ENCODE measurements around the gene NR2C2.

GRCh38 chr3:15052335-15053242 lies 105.2 kb downstream of the NR2C2 start:
- TF ChIP-seq GATA2 (IDR thresholded peaks at IDR 0.05; ENCODE audit: low read depth, low read length): 0 out of 2 replicates have a peak, but pooled peaks have one; percentile 15
- no peak for TF ChIP-seq GATA3 (IDR thresholded peaks at IDR 0.05; ENCODE audit: low read depth, low read length)

Data from SH-SY5Y (cell line).